AG04449 (cell line): Measurements from ENCODE around the gene VWA2.

Experiments used
- CTCF ChIA-PET: fragments of 350-600 bp; formaldehyde crosslinking; extraction: SDS; loops from one replicate; lab custom pipeline; 2021; ENCODE audit warnings: antibody characterized with exemption; lab: Yijun Ruan, JAX
- POLR2A ChIA-PET: fragments of 400-600, 350-600 bp; formaldehyde crosslinking; extraction: SDS; loops from one replicate; lab custom pipeline; 2020; ENCODE audit warnings: antibody characterized with exemption, inconsistent platforms; lab: Yijun Ruan, JAX
- DNase-seq: peaks from one replicate; pipeline ENCODE4 v3.0.0-alpha.2; 2010; ENCODE audit warnings: low read depth, low spot score
- H3K4me3 ChIP-seq: 2 replicates; pipeline ENCODE4 v1.5.1; 2011; ENCODE audit warnings: low read depth, mild to moderate bottlenecking, control low read depth, low read length
- CTCF ChIP-seq: IDR thresholded peaks from one replicate; pipeline ENCODE4 v1.5.1; 2011; ENCODE audit warnings: mild to moderate bottlenecking, moderate library complexity, low read length, control low read depth, inconsistent platforms; ENCODE audit not compliant: insufficient read depth; ENCODE audit errors: missing control alignments

The VWA2 gene

GRCh38 chr10:114315566-114316420, 76.7 kb downstream of the VWA2 start:
- H3K4me3 ChIP-seq, result no peak overlapping the region
- ChIA-PET CTCF (interaction anchor here (3.6 kb wide), 1 partner anchor 8 kb away, joined by 11 read pairs; no protein-coding TSS in a partner anchor), POLR2A (no interaction called here)
- no peak for TF ChIP-seq CTCF
- no peak for DNase-seq

DNA sequence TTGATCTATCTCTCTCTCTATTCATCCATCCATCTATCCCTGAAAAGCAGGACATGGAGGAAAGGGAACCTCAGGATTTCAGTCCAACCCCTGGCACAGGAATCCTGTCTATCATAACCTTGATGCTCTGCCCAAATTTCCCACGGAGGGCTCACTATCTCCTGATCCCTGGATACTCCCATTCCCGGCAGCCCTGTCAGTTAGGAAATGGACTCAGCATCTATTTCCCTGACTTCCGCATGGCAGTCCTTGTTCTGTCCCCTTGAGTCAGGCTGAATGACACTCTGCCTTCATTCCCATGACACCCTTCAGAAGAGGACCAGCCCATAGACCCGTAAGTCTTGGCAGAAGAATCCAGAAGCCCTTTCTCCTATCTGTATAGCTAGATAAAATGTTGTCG, 77.7 kb downstream of the VWA2 start:
- no peak for DNase-seq
- H3K4me3 ChIP-seq, result no peak overlapping the region
- TF ChIP-seq CTCF, result no peak
- POLR2A ChIA-PET, result no interaction called here
- CTCF ChIA-PET, result interaction anchor here (1.7 to 3.6 kb wide), 2 partner anchors 9 to 13 kb away, joined by 7 to 11 read pairs; no protein-coding TSS in a partner anchor

DNA sequence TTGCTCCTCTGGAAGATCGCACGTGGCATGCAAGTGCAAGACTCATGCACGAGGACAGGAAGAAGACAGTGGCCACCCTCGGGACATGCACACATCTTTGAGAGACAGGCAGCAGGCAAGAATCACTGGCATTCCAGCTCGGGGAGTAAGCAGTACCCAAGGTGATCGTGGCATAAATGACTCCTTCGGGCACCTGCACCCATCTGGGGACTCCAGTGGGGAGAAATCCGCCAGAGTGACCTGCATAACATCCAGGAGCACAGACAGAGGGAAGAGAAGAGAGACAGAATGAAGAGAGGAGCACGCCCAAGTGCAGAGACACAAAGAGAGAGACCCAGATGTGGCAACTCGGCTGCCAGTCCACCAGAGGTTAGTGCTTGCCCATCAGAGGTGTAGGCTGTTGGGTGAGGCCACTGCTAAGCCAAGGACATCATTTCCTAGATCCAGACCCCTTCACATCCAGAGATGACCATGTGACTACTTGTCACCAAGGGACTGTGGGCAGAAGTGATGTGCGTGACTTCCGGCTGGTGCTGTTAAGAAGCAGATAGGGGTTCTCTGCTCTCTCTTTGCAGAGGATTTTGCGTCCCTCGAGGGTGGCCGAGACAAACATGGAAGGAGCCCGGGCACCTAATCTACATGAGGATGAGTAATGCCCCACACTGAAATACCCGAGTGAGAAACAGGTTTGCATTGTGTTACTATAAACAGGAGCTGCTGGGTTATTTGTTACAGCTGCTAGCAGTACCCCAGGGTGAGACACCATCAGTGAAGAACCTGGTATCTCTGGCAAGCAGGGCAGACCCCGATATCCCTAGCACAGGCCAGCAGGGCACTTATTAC, 80.6 kb downstream of the VWA2 start:
- DNase-seq, result no peak
- CTCF ChIA-PET, result no interaction called here
- POLR2A ChIA-PET, result no interaction called here
- no peak for TF ChIP-seq CTCF
- no peak overlapping the region for H3K4me3 ChIP-seq

DNA sequence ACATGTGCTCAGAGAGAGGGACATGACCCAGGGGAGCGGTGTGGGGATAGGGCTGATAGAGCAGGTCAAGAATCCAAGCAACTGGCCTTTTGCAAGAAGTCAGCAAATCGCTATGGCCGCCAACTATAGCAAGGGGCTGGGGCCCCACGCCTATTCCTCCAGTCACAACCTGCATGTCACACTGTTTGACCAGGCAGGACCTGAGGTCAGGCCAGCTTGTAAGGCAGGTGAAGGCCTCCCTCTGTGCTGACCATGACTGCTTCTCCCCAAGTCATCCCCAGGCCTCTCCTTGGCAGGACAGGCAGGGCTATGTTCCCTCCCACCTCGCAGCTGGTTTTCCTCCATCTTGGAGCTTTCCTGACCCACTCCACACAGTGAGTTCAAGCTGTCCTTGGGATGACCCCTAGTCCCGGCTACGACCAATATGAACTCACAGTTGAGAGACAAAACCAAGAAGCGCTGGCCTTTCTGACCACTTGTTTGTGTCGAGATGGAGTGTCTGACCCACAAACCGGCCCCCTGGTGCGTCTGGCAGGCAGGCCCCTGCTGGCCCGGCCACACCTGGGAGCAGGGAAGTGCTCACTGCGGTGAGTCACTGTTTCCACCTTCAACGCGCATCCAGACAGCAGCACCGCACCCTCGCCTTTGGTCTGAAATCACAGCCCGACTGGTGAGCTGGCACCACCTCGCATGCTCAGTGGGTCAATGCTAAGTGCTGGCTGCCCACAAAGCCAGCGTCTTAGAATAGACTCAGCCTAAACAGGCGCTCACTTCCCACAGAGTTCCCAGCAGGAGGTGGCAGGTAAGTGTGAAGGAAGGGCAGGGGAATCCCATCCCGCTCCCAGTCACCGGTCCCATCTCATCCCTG, 81.4 kb downstream of the VWA2 start:
- POLR2A ChIA-PET, result no interaction called here
- TF ChIP-seq CTCF, result no peak
- no peak overlapping the region for H3K4me3 ChIP-seq
- DNase-seq, result no peak
- CTCF ChIA-PET, result no interaction called here

DNA sequence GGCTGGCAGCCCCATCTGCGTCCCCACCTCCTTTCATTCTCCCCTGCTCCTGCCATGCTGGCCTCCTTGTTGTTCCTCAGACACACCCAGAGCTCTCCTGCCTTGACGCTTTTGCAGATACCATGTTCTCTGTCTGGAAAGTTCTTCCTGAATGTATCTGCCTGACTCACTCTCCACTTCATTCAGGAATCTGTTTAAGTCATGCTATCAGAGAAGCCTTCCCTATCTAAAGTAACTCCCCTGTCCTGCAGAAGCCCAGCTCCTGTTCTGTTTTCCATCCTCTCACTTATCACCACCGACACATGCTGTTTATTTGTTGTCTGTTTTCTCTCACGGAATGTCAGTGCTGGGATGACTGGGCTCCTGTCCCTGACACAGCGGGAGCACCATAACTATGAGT, 83.3 kb downstream of the VWA2 start:
- TF ChIP-seq CTCF, result no peak
- no peak overlapping the region for H3K4me3 ChIP-seq
- POLR2A ChIA-PET, result no interaction called here
- no peak for DNase-seq
- CTCF ChIA-PET, result interaction anchor here (1.2 to 2.7 kb wide), 2 partner anchors 19 to 116 kb away, joined by 3 to 10 read pairs; no protein-coding TSS in a partner anchor
